ENCODE measurements around the gene ERBB4.

DNA sequence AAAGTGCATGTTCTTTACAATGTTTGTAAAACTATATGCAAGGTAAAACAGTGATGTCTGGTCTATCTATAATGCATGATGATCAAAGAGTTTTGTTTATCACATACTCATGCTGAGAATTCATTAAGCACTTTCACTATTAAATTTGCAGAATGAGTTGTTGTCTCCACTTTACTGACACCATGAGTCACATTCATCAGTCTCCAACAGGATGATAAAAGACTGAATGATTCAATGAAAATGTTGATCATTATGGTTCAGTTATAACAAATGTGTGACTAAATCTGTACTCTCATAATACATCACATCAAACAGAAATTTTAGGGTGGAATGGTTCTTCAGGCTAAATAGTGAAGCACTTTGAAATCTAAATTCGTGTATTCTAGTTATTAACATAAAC, 129.0 kb downstream of the ERBB4 start:
- TF ChIP-seq, protein P1, sequence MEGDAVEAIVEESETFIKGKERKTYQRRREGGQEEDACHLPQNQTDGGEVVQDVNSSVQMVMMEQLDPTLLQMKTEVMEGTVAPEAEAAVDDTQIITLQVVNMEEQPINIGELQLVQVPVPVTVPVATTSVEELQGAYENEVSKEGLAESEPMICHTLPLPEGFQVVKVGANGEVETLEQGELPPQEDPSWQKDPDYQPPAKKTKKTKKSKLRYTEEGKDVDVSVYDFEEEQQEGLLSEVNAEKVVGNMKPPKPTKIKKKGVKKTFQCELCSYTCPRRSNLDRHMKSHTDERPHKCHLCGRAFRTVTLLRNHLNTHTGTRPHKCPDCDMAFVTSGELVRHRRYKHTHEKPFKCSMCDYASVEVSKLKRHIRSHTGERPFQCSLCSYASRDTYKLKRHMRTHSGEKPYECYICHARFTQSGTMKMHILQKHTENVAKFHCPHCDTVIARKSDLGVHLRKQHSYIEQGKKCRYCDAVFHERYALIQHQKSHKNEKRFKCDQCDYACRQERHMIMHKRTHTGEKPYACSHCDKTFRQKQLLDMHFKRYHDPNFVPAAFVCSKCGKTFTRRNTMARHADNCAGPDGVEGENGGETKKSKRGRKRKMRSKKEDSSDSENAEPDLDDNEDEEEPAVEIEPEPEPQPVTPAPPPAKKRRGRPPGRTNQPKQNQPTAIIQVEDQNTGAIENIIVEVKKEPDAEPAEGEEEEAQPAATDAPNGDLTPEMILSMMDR (IDR thresholded peaks at IDR 0.05): no peak
- TF ChIP-seq POLR2AphosphoS5 (IDR thresholded peaks at IDR 0.05): no peak
- no peak for TF ChIP-seq EP300 (IDR thresholded peaks at IDR 0.05)
